Thyroid gland (tissue), 4 donors: ENCODE measurements around the gene FOXP1.

Source experiments
- CTCF ChIP-seq, 6 experiments: fragments of 200-600 bp in 3 of 6; fragments of 450-650 bp in 3 of 6; sonication (generic) in 3 of 6; IDR thresholded peaks; one replicate each; pipeline ENCODE4 v1.5.1; 2016 to 2019; ENCODE audit warnings: antibody characterized with exemption in 6 of 6, mild to moderate bottlenecking in 2 of 6, inconsistent platforms in 1 of 6, moderate library complexity in 1 of 6
- POLR2A ChIP-seq, 2 donors: fragments of 450-650 bp; IDR thresholded peaks; one replicate each; pipeline ENCODE4 v1.6.1; 2017; ENCODE audit warnings: antibody characterized with exemption in 2 of 2, mild to moderate bottlenecking in 2 of 2, moderate library complexity in 1 of 2

- no peak for TF ChIP-seq CTCF (IDR thresholded peaks at IDR 0.05)
- TF ChIP-seq POLR2A (IDR thresholded peaks at IDR 0.05), result no peak
These were observed 671.8 kb downstream of the FOXP1 start for GRCh38 chr3:70911719-70912118.
